HPDE6-E6E7 (cell line): ENCODE data around the gene TRPC4AP.
A peak's percentile ranks its signal among the peaks of the same experiment; 100 is the strongest.

ENCODE experiments used
- DNase-seq: peaks from one replicate; pipeline ENCODE4 v3.0.0; 2011; ENCODE audit warnings: missing footprints; ENCODE audit errors: extremely low spot score

The TRPC4AP gene

DNA sequence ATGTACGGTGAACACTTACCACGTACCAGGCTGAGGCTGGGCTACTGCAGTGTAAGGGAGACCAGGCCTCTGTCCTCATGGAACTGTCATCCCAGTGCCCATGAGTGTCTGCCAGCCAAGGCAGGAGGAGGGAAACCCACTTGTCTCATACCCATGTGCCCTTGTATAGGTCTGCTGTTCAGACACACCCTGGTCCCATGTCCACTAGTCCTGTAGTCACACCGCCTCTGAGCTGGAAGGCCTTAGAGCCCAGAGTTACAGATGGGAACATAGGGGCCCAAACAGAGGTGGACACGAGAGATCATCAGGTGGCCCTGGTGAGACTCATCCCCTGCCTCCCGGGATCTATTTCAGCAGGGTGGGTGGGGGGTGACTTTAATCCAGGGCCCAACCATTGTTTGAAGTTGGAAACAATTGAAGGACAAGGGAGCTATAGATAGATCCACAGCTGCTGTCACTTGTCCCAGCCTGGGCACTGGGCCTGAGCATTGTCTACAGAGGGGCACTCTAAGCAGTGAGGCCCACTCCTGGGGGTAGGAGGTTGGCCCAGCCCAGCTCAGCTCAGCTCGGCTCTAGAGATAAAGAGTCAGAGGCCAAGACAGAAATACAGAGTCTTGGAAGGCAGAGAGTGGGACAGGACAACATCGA lies 122.3 kb downstream of the TRPC4AP start:
- DNase-seq: no peak

- no peak for DNase-seq
These were observed 124.4 kb downstream of the TRPC4AP start for GRCh38 chr20:34968042-34968775.

- no peak for DNase-seq
These were observed 125.2 kb downstream of the TRPC4AP start for GRCh38 chr20:34967421-34967820.

- DNase-seq: no peak
These were observed 127.6 kb downstream of the TRPC4AP start for GRCh38 chr20:34965051-34965450.

DNA sequence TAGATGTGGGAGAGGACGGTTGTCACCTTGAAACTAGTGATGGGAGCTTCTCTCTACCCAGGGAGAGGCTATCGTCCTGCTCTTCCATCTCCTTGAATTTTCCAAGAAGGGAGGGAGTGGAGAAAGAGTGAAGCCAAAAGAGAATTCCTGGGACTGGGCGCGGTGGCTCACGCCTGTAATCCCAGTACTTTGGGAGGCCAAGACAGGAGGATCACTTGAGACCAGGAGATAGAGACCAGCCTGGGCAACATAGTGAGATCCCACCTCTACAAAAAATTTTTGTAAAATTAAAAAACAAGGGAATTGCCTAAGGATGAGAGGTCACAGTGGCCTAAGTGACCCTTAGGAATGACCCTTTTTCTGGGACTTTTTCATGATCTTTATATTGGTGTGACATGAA lies 128.1 kb downstream of the TRPC4AP start:
- DNase-seq: no peak

DNA sequence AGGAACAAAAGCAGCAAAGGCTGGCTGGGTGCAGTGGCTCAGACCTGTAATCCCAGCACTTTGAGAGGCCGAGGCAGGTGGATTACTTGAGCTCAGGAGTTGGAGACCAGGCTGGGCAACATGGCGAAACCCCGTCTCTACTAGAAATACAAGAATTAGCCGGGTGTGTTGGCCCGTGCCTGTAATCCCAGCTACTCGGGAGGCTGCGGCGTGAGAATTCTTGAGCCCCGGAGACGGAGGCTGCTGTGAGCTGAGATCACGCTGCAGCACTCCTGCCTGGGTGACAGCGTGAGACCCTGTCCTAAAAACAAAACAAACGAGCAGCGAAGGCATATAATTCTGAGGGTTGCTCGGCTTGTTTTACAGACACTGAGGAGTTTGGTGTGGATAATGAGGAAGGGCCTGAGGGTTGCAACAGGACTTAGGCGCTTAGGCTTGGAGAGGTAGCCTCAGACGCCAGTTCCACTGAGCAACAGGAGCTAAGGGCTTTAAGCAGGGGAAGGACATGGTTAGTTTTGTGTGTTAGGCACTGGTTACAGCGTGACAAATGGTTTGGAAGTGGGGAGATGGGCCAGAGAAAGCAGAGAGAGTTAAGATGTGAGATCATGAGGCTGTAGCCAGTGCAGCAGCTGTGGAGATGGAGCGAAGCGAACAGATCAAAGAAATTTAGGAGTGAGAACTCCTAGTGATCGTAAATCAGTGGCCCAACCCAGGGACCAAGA lies 135.7 kb downstream of the TRPC4AP start:
- DNase-seq: no peak

DNA sequence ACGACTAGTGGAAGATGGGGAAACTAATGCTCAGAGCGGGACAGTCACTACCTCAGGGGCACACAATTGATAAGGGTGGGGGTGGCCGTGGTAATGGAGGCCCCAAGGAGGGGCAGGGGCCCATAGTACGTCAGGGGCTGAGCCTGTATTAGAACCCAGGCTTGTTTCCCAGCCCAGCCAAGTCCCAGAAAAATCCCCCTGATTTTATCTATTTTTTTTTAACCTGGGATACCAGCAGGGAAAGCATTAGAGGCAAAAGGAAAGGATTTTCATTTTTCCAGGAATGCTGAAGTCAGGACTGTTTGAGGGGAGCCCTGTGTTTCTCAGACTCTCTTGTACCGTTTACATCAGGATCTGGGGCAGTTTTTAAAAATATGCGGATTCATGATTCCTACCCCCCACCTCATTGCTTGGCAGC lies 136.6 kb downstream of the TRPC4AP start:
- DNase-seq: no peak

GRCh38 chr20:34955231-34956040 lies 137.2 kb downstream of the TRPC4AP start, which contains the start of the genes GSS and MYH7B:
TSS of gene GSS (minus strand) at chr20:34955806. CDS start at chr20:34951852, 3,954 bp downstream.
TSS of gene MYH7B (plus strand) at chr20:34955868. CDS start at chr20:34978006, 22,138 bp downstream.
- DNase-seq: peak; percentile 100

GRCh38 chr20:34954904-34955230 lies 137.7 kb downstream of the TRPC4AP start:
- DNase-seq: no peak

- no peak for DNase-seq
These were observed 138.6 kb downstream of the TRPC4AP start for GRCh38 chr20:34953960-34954359.

DNA sequence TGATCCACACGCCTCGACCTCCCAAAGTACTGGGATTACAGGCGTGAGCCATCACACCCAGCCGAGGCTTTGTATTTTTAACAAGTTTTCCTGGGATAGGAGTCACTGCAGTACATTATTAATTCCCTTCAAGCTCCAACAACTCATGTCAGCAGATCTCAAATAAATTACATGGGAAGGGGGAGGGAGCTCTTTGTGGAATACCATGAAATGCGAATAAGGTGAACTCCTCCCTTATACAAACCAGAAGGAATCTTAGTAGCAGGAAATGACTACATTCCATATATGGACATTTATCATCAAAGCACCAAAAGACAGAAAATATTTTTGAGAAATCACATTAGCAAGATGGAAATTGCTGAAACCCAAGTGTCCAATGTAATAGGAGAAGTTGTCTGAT lies 139.9 kb downstream of the TRPC4AP start:
- DNase-seq: no peak
